NCI-H146 (cell line): ENCODE data around the gene CEP57.

ENCODE experiments used
- DNase-seq: peaks from one replicate; lab custom pipeline; 2025; lab: John Stamatoyannopoulos, UW

CEP57 gene

GRCh38 chr11:95790123-95790932 lies at the start of gene CEP57:
CEP57 (plus strand) TSS chr11:95790498; CDS start chr11:95790699, 201 bp downstream.
- DNase-seq = peak; percentile 99

- DNase-seq = no peak
These were observed 40.2 kb upstream of the CEP57 start for GRCh38 chr11:95750101-95750500.

- no peak for DNase-seq
These were observed 38.8 kb upstream of the CEP57 start for GRCh38 chr11:95751515-95751914.

GRCh38 chr11:95760941-95761340 lies 29.4 kb upstream of the CEP57 start:
- DNase-seq = no peak

- no peak for DNase-seq
These were observed 27.8 kb upstream of the CEP57 start for GRCh38 chr11:95762534-95762933.

GRCh38 chr11:95764267-95764898 lies 25.9 kb upstream of the CEP57 start:
- peak; percentile 53 for DNase-seq

GRCh38 chr11:95766701-95767100 lies 23.6 kb upstream of the CEP57 start:
- no peak for DNase-seq

- no peak for DNase-seq
These were observed 22.8 kb upstream of the CEP57 start for GRCh38 chr11:95767498-95767897.

GRCh38 chr11:95768521-95768920 lies 21.8 kb upstream of the CEP57 start:
- DNase-seq = no peak

GRCh38 chr11:95776859-95777258 lies 13.4 kb upstream of the CEP57 start:
- DNase-seq = no peak

- DNase-seq = no peak
These were observed 11.6 kb upstream of the CEP57 start for GRCh38 chr11:95778699-95779098.

GRCh38 chr11:95780544-95780943 lies 9.8 kb upstream of the CEP57 start:
- no peak for DNase-seq

GRCh38 chr11:95788921-95789505 lies 1.3 kb upstream of the CEP57 start:
- DNase-seq = peak; percentile 69

- DNase-seq = peak; percentile 99
These were observed 684 bp upstream of the CEP57 start, which contains the start of gene FAM76B for GRCh38 chr11:95789506-95790122. FAM76B (minus strand) TSS chr11:95789782; CDS start chr11:95789478, 304 bp downstream.

GRCh38 chr11:95790933-95791708 lies 823 bp downstream of the CEP57 start:
- DNase-seq = peak; percentile 92

- peak; percentile 11 for DNase-seq
These were observed 1.4 kb downstream of the CEP57 start for GRCh38 chr11:95791709-95792033.

- DNase-seq = peak; percentile 6
These were observed 1.9 kb downstream of the CEP57 start for GRCh38 chr11:95792200-95792599.

- DNase-seq = no peak
These were observed 2.4 kb downstream of the CEP57 start for GRCh38 chr11:95792700-95793099.

- no peak for DNase-seq
These were observed 2.8 kb downstream of the CEP57 start for GRCh38 chr11:95793116-95793515.

GRCh38 chr11:95794086-95794485 lies 3.8 kb downstream of the CEP57 start:
- DNase-seq = peak; percentile 44

- peak; percentile 97 for DNase-seq
These were observed 5.5 kb downstream of the CEP57 start for GRCh38 chr11:95795627-95796295.
